Uterus (tissue), 2 donors: Measurements from ENCODE around the gene CTBP1.

Source experiments
- POLR2A ChIP-seq, 2 donors: fragments of 450-650 bp; IDR thresholded peaks; one replicate each; pipeline ENCODE4 v1.6.1; 2016; ENCODE audit warnings: antibody characterized with exemption in 2 of 2, mild to moderate bottlenecking in 1 of 2, moderate library complexity in 1 of 2
- TF ChIP-seq, protein P1 (sequence below), 4 experiments: fragments of 200-600 bp in 2 of 4; fragments of 450-650 bp in 2 of 4; sonication (generic) in 2 of 4; IDR thresholded peaks; one replicate each; pipeline ENCODE4 v1.5.1; 2016 to 2019; ENCODE audit warnings: antibody characterized with exemption in 4 of 4, mild to moderate bottlenecking in 2 of 4, moderate library complexity in 1 of 4

DNA sequence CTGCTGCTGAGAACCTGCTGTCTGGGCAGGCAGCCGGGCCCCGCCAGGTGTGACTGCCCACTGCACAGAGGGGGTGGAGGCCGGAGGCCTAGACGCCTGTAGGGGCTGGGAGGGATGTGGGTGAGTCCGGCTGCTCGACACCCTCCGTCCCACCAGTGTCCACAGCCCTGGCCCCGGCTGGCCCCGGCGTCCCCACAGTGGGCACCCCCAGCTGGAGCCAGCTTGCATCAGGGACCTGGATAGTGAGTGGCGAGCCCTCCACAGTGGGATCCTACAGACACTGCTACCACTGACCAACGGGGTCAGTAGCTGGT, 41.8 kb downstream of the CTBP1 start:
- TF ChIP-seq, protein P1, sequence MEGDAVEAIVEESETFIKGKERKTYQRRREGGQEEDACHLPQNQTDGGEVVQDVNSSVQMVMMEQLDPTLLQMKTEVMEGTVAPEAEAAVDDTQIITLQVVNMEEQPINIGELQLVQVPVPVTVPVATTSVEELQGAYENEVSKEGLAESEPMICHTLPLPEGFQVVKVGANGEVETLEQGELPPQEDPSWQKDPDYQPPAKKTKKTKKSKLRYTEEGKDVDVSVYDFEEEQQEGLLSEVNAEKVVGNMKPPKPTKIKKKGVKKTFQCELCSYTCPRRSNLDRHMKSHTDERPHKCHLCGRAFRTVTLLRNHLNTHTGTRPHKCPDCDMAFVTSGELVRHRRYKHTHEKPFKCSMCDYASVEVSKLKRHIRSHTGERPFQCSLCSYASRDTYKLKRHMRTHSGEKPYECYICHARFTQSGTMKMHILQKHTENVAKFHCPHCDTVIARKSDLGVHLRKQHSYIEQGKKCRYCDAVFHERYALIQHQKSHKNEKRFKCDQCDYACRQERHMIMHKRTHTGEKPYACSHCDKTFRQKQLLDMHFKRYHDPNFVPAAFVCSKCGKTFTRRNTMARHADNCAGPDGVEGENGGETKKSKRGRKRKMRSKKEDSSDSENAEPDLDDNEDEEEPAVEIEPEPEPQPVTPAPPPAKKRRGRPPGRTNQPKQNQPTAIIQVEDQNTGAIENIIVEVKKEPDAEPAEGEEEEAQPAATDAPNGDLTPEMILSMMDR (IDR thresholded peaks at IDR 0.05), result no peak
- TF ChIP-seq POLR2A (IDR thresholded peaks at IDR 0.05), result no peak
